ENCODE measurements around the gene HLCS.
A peak's percentile ranks its signal among the peaks of the same experiment; 100 is the strongest.

Gene HLCS

GRCh38 chr21:36929622-36930021 is 36.8 kb downstream of the HLCS start:
- peak; percentile 21 for DNase-seq (ENCODE audit: low read depth)

GRCh38 chr21:36928960-36929359 is 37.5 kb downstream of the HLCS start:
- TF ChIP-seq CTCF (conservative IDR thresholded peaks at IDR 0.05; ENCODE audit: control insufficient read depth, insufficient read depth, low read depth, low read length): no peak
- H3K4me3 ChIP-seq (ENCODE audit: control insufficient read depth, low read depth, low read length): no peak overlapping the region
- no peak for DNase-seq (ENCODE audit: low read depth)

More at GRCh38 chr21:36929622-36930021, 36.8 kb downstream of the HLCS start:
- peak; percentile 19 for TF ChIP-seq CTCF (conservative IDR thresholded peaks at IDR 0.05; ENCODE audit: control insufficient read depth, insufficient read depth, low read depth, low read length)
- H3K4me3 ChIP-seq (ENCODE audit: control insufficient read depth, low read depth, low read length): no peak overlapping the region

- DNase-seq (ENCODE audit: low read depth): peak; percentile 87
- no peak overlapping the region for H3K4me3 ChIP-seq (ENCODE audit: control insufficient read depth, low read depth, low read length)
- peak; percentile 97 for TF ChIP-seq CTCF (conservative IDR thresholded peaks at IDR 0.05; ENCODE audit: control insufficient read depth, insufficient read depth, low read depth, low read length)
Measured at GRCh38 chr21:36927719-36928117, 38.8 kb downstream of the HLCS start.

- DNase-seq (ENCODE audit: low read depth): no peak
- H3K4me3 ChIP-seq (ENCODE audit: control insufficient read depth, low read depth, low read length): no peak overlapping the region
- TF ChIP-seq CTCF (conservative IDR thresholded peaks at IDR 0.05; ENCODE audit: control insufficient read depth, insufficient read depth, low read depth, low read length): no peak
Measured at GRCh38 chr21:36926989-36927718, 39.3 kb downstream of the HLCS start.

- no peak for TF ChIP-seq CTCF (conservative IDR thresholded peaks at IDR 0.05; ENCODE audit: control insufficient read depth, insufficient read depth, low read depth, low read length)
- H3K4me3 ChIP-seq (ENCODE audit: control insufficient read depth, low read depth, low read length): no peak overlapping the region
- DNase-seq (ENCODE audit: low read depth): no peak
Measured at GRCh38 chr21:36923270-36923669, 43.2 kb downstream of the HLCS start.

GRCh38 chr21:36922861-36923260 is 43.6 kb downstream of the HLCS start:
- TF ChIP-seq CTCF (conservative IDR thresholded peaks at IDR 0.05; ENCODE audit: control insufficient read depth, insufficient read depth, low read depth, low read length): no peak
- H3K4me3 ChIP-seq (ENCODE audit: control insufficient read depth, low read depth, low read length): no peak overlapping the region
- DNase-seq (ENCODE audit: low read depth): no peak
